GM12878 (cell line): ENCODE measurements around the gene CRIM1. TPM values are rescaled to one million over a fixed set of nuclear protein-coding genes. Genes with fewer than 3 reads are reported as not detected.

Experiments
- ATAC-seq: fragments of 200-7000 bp; cut with Tn5 transposase; 3 replicates; pipeline ENCODE4 v1.9.1; 2020; ENCODE audit warnings: mild to moderate bottlenecking, moderate library complexity
- BruUV-seq: library from RNA; stranded (reverse); fragments of 400-500 nt; replicated peaks from 2 replicates; lab custom pipeline; 2021; lab: Mats Ljungman, UMichigan
- CTCF ChIA-PET: fragments of 300-600 bp; sonication (Branson Sonifier 250); formaldehyde crosslinking; extraction: SDS; loops from one replicate; lab custom pipeline; 2021; ENCODE audit warnings: inconsistent platforms; lab: Yijun Ruan, JAX
- POLR2A ChIA-PET: fragments of 350-600 bp; formaldehyde crosslinking; extraction: SDS; loops from one replicate; lab custom pipeline; 2021; ENCODE audit warnings: inconsistent platforms; lab: Charles Lee
- RAD21 ChIA-PET: fragments of 300-600 bp; sonication (Branson Sonifier 250); formaldehyde crosslinking; loops from one replicate; lab custom pipeline; 2023; ENCODE audit warnings: antibody characterized with exemption; ENCODE audit not compliant: unreplicated experiment; lab: Charles Lee
- SMC1A ChIA-PET: fragments of 300-600 bp; sonication (Branson Sonifier 250); formaldehyde crosslinking; loops from one replicate; lab custom pipeline; 2023; ENCODE audit not compliant: unreplicated experiment, uncharacterized antibody; lab: Charles Lee
- DNase-seq: peaks from one replicate; pipeline ENCODE4 v3.0.0-alpha.2; 2011; ENCODE audit warnings: low read depth, low spot score
- FAIRE-seq: peaks from 3 replicates; lab custom pipeline; 2011; peaks lifted over from hg19 to GRCh38; lab: Jason Lieb, UNC
- H2AFZ ChIP-seq: 2 replicates; pipeline ENCODE4 v1.6.0; 2011; ENCODE audit warnings: low read depth, low read length, control low read depth; ENCODE audit not compliant: control insufficient read depth
- H3K27ac ChIP-seq: 2 replicates; pipeline ENCODE4 v1.5.1; 2011; ENCODE audit warnings: control low read depth; ENCODE audit not compliant: control insufficient read depth, insufficient read depth
- H3K27me3 ChIP-seq, 2 experiments: replicated peaks in 1 of 2; 2 replicates each; pipeline versions ENCODE4 v1.6.0 to v1.6.1; 2011; ENCODE audit warnings: low read length in 1 of 2; ENCODE audit not compliant: control insufficient read depth in 2 of 2, insufficient read depth in 2 of 2
- H3K36me3 ChIP-seq, 2 experiments: 2 replicates each; pipeline ENCODE4 v1.5.1; 2011; ENCODE audit warnings: low read length in 1 of 2; ENCODE audit not compliant: control insufficient read depth in 2 of 2, insufficient read depth in 2 of 2
- H3K4me1 ChIP-seq: 2 replicates; pipeline ENCODE4 v1.6.1; 2011; ENCODE audit warnings: mild to moderate bottlenecking, low read length, moderate library complexity, mixed read lengths; ENCODE audit not compliant: control insufficient read depth, insufficient read depth
- H3K4me2 ChIP-seq: 2 replicates; pipeline ENCODE4 v1.6.0; 2011; ENCODE audit warnings: control low read depth; ENCODE audit not compliant: control insufficient read depth, insufficient read depth
- H3K4me3 ChIP-seq: fragments of 200-600 bp; sonication (generic); 2 replicates; pipeline ENCODE4 v1.5.1; 2016
- H3K79me2 ChIP-seq: 2 replicates; pipeline ENCODE4 v1.6.0; 2011; ENCODE audit warnings: low read length; ENCODE audit not compliant: control insufficient read depth, insufficient read depth
- H3K9ac ChIP-seq: 2 replicates; pipeline ENCODE4 v1.8.0; 2011; ENCODE audit warnings: low read length, control low read depth, mixed read lengths; ENCODE audit not compliant: control insufficient read depth, insufficient read depth
- H3K9me3 ChIP-seq: replicated peaks from 3 replicates; pipeline ENCODE4 v1.5.1; 2011; ENCODE audit warnings: mild to moderate bottlenecking, low read length; ENCODE audit not compliant: control insufficient read depth, insufficient read depth
- H4K20me1 ChIP-seq: 2 replicates; pipeline ENCODE4 v1.6.0; 2011; ENCODE audit not compliant: control insufficient read depth, insufficient read depth
- CHD1 ChIP-seq: IDR thresholded peaks from 2 replicates; pipeline ENCODE4 v1.6.1; 2012; ENCODE audit warnings: low read depth, low read length, improper control_type of control experiment
- ESRRA ChIP-seq: IDR thresholded peaks from 2 replicates; pipeline ENCODE4 v1.6.1; 2012; ENCODE audit warnings: mild to moderate bottlenecking, low read length, improper control_type of control experiment
- EZH2 ChIP-seq: IDR thresholded peaks from 2 replicates; pipeline ENCODE4 v1.6.1; 2012; ENCODE audit warnings: low read depth, mild to moderate bottlenecking, control low read depth, inconsistent platforms, low read length, borderline replicate concordance; ENCODE audit not compliant: control insufficient read depth
- JUNB ChIP-seq: IDR thresholded peaks from 2 replicates; pipeline ENCODE4 v1.6.1; 2016; ENCODE audit warnings: antibody characterized with exemption, mild to moderate bottlenecking
- POLR2AphosphoS2 ChIP-seq: IDR thresholded peaks from 2 replicates; pipeline ENCODE4 v1.6.1; 2011; ENCODE audit warnings: low read depth, mild to moderate bottlenecking, low read length, improper control_type of control experiment, moderate library complexity
- RAD21 ChIP-seq: IDR thresholded peaks from 2 replicates; pipeline ENCODE4 v1.6.1; 2011; ENCODE audit warnings: mild to moderate bottlenecking, low read depth, low read length, moderate library complexity; ENCODE audit not compliant: insufficient read depth
- RUNX3 ChIP-seq: IDR thresholded peaks from 2 replicates; pipeline ENCODE4 v1.6.1; 2012; ENCODE audit warnings: low read length, inconsistent platforms
- TBL1XR1 ChIP-seq: IDR thresholded peaks from 2 replicates; pipeline ENCODE4 v1.6.1; 2012; ENCODE audit warnings: low read depth, low read length, improper control_type of control experiment
- TCF7 ChIP-seq: IDR thresholded peaks from 2 replicates; pipeline ENCODE4 v1.6.1; 2014; ENCODE audit warnings: antibody characterized with exemption, borderline replicate concordance
- ZNF24 ChIP-seq: fragments of 450-650 bp; IDR thresholded peaks from 2 replicates; pipeline ENCODE4 v1.6.1; 2017; ENCODE audit warnings: antibody characterized with exemption, mild to moderate bottlenecking
- in situ Hi-C: fragments of 300-500 bp; cut with MboI; formaldehyde crosslinking; loops from 9 replicates; pipeline ENCODE4 v1.14.3; 2018; ENCODE audit warnings: mixed read lengths
- intact Hi-C: fragments of 100-400 bp; cut with micrococcal nuclease; formaldehyde crosslinking; loops from one replicate; pipeline ENCODE4 v1.14.2; 2022; ENCODE audit not compliant: unreplicated experiment
- polyA plus RNA-seq, 11 experiments: library from polyadenylated mRNA; depleted of rRNA in 4 of 11; unstranded in 6 of 11; stranded (reverse) in 5 of 11; fragments of >200 nt; fragmentation: Nextera tagmentation in 4 of 11; fragmentation: Illumina TruSeq in 1 of 11; extraction: Ambion mirVana in 4 of 11; extraction: Trizol in 1 of 11; gene quantifications; 1 replicate in 1 of 11; 2 replicates in 10 of 11; pipeline versions ENCODE4 v1.2.1 to v1.2.3, GENCODE V29; 2011 to 2016; ENCODE audit warnings: inconsistent platforms in 2 of 11, missing spikeins in 2 of 11, low read depth in 1 of 11
- total RNA-seq, 4 experiments: library from RNA; depleted of rRNA in 3 of 4; stranded (reverse); fragments of >200 nt in 3 of 4; fragmentation: Illumina TruSeq in 1 of 4; extraction: Trizol in 1 of 4; gene quantifications; 2 replicates each; pipeline versions ENCODE4 v1.2.1 to v1.2.3, GENCODE V29; 2013 to 2021
- TF ChIP-seq, protein P1 (sequence below): IDR thresholded peaks from 2 replicates; pipeline ENCODE4 v1.6.1; 2012; ENCODE audit warnings: mild to moderate bottlenecking, low read depth, low read length
- TF ChIP-seq, protein P2 (sequence below), 3 experiments: IDR thresholded peaks in 2 of 3; conservative IDR thresholded peaks in 1 of 3; 2 replicates each; pipeline ENCODE4 v1.5.1; 2011; ENCODE audit warnings: low read depth in 3 of 3, low read length in 3 of 3, mild to moderate bottlenecking in 3 of 3, control low read depth in 2 of 3, moderate library complexity in 2 of 3, inconsistent platforms in 1 of 3, mixed read lengths in 1 of 3; ENCODE audit not compliant: control insufficient read depth in 2 of 3, insufficient read depth in 1 of 3; ENCODE audit errors: extremely low read depth in 1 of 3

Gene CRIM1
- total and polyA plus RNA-seq, 10 of the 15 experiments (the other 5 are each of a cell fraction or from before 2014, with no cell fraction given): 0.42 to 7.4 (median 3.1) TPM

DNA sequence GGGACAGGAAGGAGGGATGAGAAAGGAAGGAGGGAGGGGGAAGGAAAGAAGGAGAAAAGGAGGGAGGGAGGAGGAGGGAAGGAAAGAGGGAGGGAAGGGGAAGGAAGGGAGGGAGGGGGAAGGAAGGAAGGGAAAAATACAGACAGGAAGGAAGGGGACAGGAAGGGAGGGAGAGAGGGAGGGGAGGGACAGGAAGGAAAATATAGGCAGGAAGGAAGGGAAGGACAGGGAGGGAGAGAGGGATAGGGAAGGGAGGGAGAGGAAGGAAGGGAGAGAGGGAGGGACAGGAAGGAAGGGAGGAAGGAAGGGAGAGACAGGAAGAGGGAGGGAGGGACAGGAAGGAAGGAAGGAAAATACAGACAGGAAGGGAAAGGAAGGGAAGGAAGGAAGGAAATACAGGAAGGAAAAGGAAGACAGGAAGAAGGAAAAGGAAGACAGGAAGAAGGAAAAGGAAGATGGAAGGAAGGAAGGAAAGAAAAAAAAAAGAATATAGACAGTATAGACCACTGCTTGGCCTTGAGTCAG is 178.8 kb downstream of the CRIM1 start:
- Histone ChIP-seq H2AFZ (no peak overlapping the region), H3K79me2 (no peaks in the 10 kb centered on the region), H3K36me3 (no peaks in the 10 kb centered on the region), H3K27me3 (no peaks in the 10 kb centered on the region), H3K9ac (no peak overlapping the region), H3K4me3 (no peak overlapping the region), H3K4me2 (no peak overlapping the region), H3K9me3 (no peaks in the 10 kb centered on the region), H3K4me1 (peaks cover 13% of the 10 kb centered on the region), H4K20me1 (no peaks in the 10 kb centered on the region), H3K27ac (no peak overlapping the region)
- no peak for ATAC-seq
- BruUV-seq: no TSS peak
- POLR2A ChIA-PET: no interaction called here
- intact Hi-C loops: no loop called here
- no peak for DNase-seq
- SMC1A ChIA-PET: no interaction called here
- RAD21 ChIA-PET: no interaction called here
- TF ChIP-seq JUNB: no peak
- TF ChIP-seq TBL1XR1: no peak
- TF ChIP-seq RUNX3: no peak
- no peak for TF ChIP-seq TCF7
- TF ChIP-seq RAD21: no peak
- TF ChIP-seq, protein P1, sequence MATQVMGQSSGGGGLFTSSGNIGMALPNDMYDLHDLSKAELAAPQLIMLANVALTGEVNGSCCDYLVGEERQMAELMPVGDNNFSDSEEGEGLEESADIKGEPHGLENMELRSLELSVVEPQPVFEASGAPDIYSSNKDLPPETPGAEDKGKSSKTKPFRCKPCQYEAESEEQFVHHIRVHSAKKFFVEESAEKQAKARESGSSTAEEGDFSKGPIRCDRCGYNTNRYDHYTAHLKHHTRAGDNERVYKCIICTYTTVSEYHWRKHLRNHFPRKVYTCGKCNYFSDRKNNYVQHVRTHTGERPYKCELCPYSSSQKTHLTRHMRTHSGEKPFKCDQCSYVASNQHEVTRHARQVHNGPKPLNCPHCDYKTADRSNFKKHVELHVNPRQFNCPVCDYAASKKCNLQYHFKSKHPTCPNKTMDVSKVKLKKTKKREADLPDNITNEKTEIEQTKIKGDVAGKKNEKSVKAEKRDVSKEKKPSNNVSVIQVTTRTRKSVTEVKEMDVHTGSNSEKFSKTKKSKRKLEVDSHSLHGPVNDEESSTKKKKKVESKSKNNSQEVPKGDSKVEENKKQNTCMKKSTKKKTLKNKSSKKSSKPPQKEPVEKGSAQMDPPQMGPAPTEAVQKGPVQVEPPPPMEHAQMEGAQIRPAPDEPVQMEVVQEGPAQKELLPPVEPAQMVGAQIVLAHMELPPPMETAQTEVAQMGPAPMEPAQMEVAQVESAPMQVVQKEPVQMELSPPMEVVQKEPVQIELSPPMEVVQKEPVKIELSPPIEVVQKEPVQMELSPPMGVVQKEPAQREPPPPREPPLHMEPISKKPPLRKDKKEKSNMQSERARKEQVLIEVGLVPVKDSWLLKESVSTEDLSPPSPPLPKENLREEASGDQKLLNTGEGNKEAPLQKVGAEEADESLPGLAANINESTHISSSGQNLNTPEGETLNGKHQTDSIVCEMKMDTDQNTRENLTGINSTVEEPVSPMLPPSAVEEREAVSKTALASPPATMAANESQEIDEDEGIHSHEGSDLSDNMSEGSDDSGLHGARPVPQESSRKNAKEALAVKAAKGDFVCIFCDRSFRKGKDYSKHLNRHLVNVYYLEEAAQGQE: no peak
- TF ChIP-seq POLR2AphosphoS2: no peak
- TF ChIP-seq ESRRA: no peak
- no peak for TF ChIP-seq CHD1
- TF ChIP-seq, protein P2, sequence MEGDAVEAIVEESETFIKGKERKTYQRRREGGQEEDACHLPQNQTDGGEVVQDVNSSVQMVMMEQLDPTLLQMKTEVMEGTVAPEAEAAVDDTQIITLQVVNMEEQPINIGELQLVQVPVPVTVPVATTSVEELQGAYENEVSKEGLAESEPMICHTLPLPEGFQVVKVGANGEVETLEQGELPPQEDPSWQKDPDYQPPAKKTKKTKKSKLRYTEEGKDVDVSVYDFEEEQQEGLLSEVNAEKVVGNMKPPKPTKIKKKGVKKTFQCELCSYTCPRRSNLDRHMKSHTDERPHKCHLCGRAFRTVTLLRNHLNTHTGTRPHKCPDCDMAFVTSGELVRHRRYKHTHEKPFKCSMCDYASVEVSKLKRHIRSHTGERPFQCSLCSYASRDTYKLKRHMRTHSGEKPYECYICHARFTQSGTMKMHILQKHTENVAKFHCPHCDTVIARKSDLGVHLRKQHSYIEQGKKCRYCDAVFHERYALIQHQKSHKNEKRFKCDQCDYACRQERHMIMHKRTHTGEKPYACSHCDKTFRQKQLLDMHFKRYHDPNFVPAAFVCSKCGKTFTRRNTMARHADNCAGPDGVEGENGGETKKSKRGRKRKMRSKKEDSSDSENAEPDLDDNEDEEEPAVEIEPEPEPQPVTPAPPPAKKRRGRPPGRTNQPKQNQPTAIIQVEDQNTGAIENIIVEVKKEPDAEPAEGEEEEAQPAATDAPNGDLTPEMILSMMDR (IDR thresholded peaks at IDR 0.05 in 2 of 3, conservative IDR thresholded peaks at IDR 0.05 in 1 of 3; ENCODE audit: control insufficient read depth in 2 of 3, extremely low read depth in 1 of 3, insufficient read depth in 1 of 3, low read depth in 3 of 3, low read length in 3 of 3): no peak
- TF ChIP-seq ZNF24: no peak
- no peak for TF ChIP-seq EZH2
- FAIRE-seq: no peak
- CTCF ChIA-PET: no interaction called here
- in situ Hi-C loops: no loop called here
